GM12878 (cell line): ENCODE data around the gene PLAAT3. TPM values are rescaled to one million over a fixed set of nuclear protein-coding genes. Genes with fewer than 3 reads are reported as not detected.

Source experiments
- ATAC-seq: fragments of 200-7000 bp; cut with Tn5 transposase; 3 replicates; pipeline ENCODE4 v1.9.1; 2020; ENCODE audit warnings: mild to moderate bottlenecking, moderate library complexity
- BruUV-seq: library from RNA; stranded (reverse); fragments of 400-500 nt; replicated peaks from 2 replicates; lab custom pipeline; 2021; lab: Mats Ljungman, UMichigan
- CTCF ChIA-PET: fragments of 300-600 bp; sonication (Branson Sonifier 250); formaldehyde crosslinking; extraction: SDS; loops from one replicate; lab custom pipeline; 2021; ENCODE audit warnings: inconsistent platforms; lab: Yijun Ruan, JAX
- POLR2A ChIA-PET: fragments of 350-600 bp; formaldehyde crosslinking; extraction: SDS; loops from one replicate; lab custom pipeline; 2021; ENCODE audit warnings: inconsistent platforms; lab: Charles Lee
- RAD21 ChIA-PET: fragments of 300-600 bp; sonication (Branson Sonifier 250); formaldehyde crosslinking; loops from one replicate; lab custom pipeline; 2023; ENCODE audit warnings: antibody characterized with exemption; ENCODE audit not compliant: unreplicated experiment; lab: Charles Lee
- SMC1A ChIA-PET: fragments of 300-600 bp; sonication (Branson Sonifier 250); formaldehyde crosslinking; loops from one replicate; lab custom pipeline; 2023; ENCODE audit not compliant: unreplicated experiment, uncharacterized antibody; lab: Charles Lee
- DNase-seq: peaks from one replicate; pipeline ENCODE4 v3.0.0-alpha.2; 2011; ENCODE audit warnings: low read depth, low spot score
- FAIRE-seq: peaks from 3 replicates; lab custom pipeline; 2011; peaks lifted over from hg19 to GRCh38; lab: Jason Lieb, UNC
- H2AFZ ChIP-seq: 2 replicates; pipeline ENCODE4 v1.6.0; 2011; ENCODE audit warnings: low read depth, low read length, control low read depth; ENCODE audit not compliant: control insufficient read depth
- H3K27ac ChIP-seq: 2 replicates; pipeline ENCODE4 v1.5.1; 2011; ENCODE audit warnings: control low read depth; ENCODE audit not compliant: control insufficient read depth, insufficient read depth
- H3K27me3 ChIP-seq, 2 experiments: replicated peaks in 1 of 2; 2 replicates each; pipeline versions ENCODE4 v1.6.0 to v1.6.1; 2011; ENCODE audit warnings: low read length in 1 of 2; ENCODE audit not compliant: control insufficient read depth in 2 of 2, insufficient read depth in 2 of 2
- H3K36me3 ChIP-seq, 2 experiments: 2 replicates each; pipeline ENCODE4 v1.5.1; 2011; ENCODE audit warnings: low read length in 1 of 2; ENCODE audit not compliant: control insufficient read depth in 2 of 2, insufficient read depth in 2 of 2
- H3K4me1 ChIP-seq: 2 replicates; pipeline ENCODE4 v1.6.1; 2011; ENCODE audit warnings: mild to moderate bottlenecking, low read length, moderate library complexity, mixed read lengths; ENCODE audit not compliant: control insufficient read depth, insufficient read depth
- H3K4me2 ChIP-seq: 2 replicates; pipeline ENCODE4 v1.6.0; 2011; ENCODE audit warnings: control low read depth; ENCODE audit not compliant: control insufficient read depth, insufficient read depth
- H3K4me3 ChIP-seq: fragments of 200-600 bp; sonication (generic); 2 replicates; pipeline ENCODE4 v1.5.1; 2016
- H3K79me2 ChIP-seq: 2 replicates; pipeline ENCODE4 v1.6.0; 2011; ENCODE audit warnings: low read length; ENCODE audit not compliant: control insufficient read depth, insufficient read depth
- H3K9ac ChIP-seq: 2 replicates; pipeline ENCODE4 v1.8.0; 2011; ENCODE audit warnings: low read length, control low read depth, mixed read lengths; ENCODE audit not compliant: control insufficient read depth, insufficient read depth
- H3K9me3 ChIP-seq: replicated peaks from 3 replicates; pipeline ENCODE4 v1.5.1; 2011; ENCODE audit warnings: mild to moderate bottlenecking, low read length; ENCODE audit not compliant: control insufficient read depth, insufficient read depth
- H4K20me1 ChIP-seq: 2 replicates; pipeline ENCODE4 v1.6.0; 2011; ENCODE audit not compliant: control insufficient read depth, insufficient read depth
- FOXM1 ChIP-seq: IDR thresholded peaks from 2 replicates; pipeline ENCODE4 v1.6.1; 2012; ENCODE audit warnings: low read depth, mild to moderate bottlenecking, inconsistent platforms, low read length, moderate library complexity
- HDGF ChIP-seq: fragments of 450-650 bp; IDR thresholded peaks from 2 replicates; pipeline ENCODE4 v1.6.1; 2016; ENCODE audit warnings: antibody characterized with exemption
- NBN ChIP-seq: fragments of 450-650 bp; IDR thresholded peaks from 2 replicates; pipeline ENCODE4 v1.6.1; 2016
- NR2F1 ChIP-seq: fragments of 450-650 bp; conservative IDR thresholded peaks from 2 replicates; pipeline ENCODE4 v1.6.1; 2017; ENCODE audit warnings: mild to moderate bottlenecking
- RAD21 ChIP-seq: IDR thresholded peaks from 2 replicates; pipeline ENCODE4 v1.6.1; 2011; ENCODE audit warnings: mild to moderate bottlenecking, low read depth, low read length, moderate library complexity; ENCODE audit not compliant: insufficient read depth
- RUNX3 ChIP-seq: IDR thresholded peaks from 2 replicates; pipeline ENCODE4 v1.6.1; 2012; ENCODE audit warnings: low read length, inconsistent platforms
- SMAD5 ChIP-seq: IDR thresholded peaks from 2 replicates; pipeline ENCODE4 v1.6.1; 2016; ENCODE audit warnings: antibody characterized with exemption, low read depth
- SMC3 ChIP-seq: IDR thresholded peaks from 2 replicates; pipeline ENCODE4 v1.6.1; 2011; ENCODE audit warnings: low read length, improper control_type of control experiment, borderline replicate concordance
- YY1 ChIP-seq: IDR thresholded peaks from 2 replicates; pipeline ENCODE4 v1.6.1; 2011; ENCODE audit warnings: low read depth, mild to moderate bottlenecking, low read length
- ZBED1 ChIP-seq: IDR thresholded peaks from 2 replicates; pipeline ENCODE4 v1.6.1; 2016; ENCODE audit warnings: borderline replicate concordance
- WGBS: methylation state at CpG from one replicate; pipeline ENCODE4 v1.1.6; 2016; ENCODE audit warnings: low lambda C conversion rate; ENCODE audit not compliant: insufficient replicate concordance, insufficient coverage; ENCODE audit errors: missing lambda C conversion rate; 5-methylcytosine and 5-hydroxymethylcytosine counted together
- in situ Hi-C: fragments of 300-500 bp; cut with MboI; formaldehyde crosslinking; loops from 9 replicates; pipeline ENCODE4 v1.14.3; 2018; ENCODE audit warnings: mixed read lengths
- intact Hi-C: fragments of 100-400 bp; cut with micrococcal nuclease; formaldehyde crosslinking; loops from one replicate; pipeline ENCODE4 v1.14.2; 2022; ENCODE audit not compliant: unreplicated experiment
- polyA plus RNA-seq, 11 experiments: library from polyadenylated mRNA; depleted of rRNA in 4 of 11; unstranded in 6 of 11; stranded (reverse) in 5 of 11; fragments of >200 nt; fragmentation: Nextera tagmentation in 4 of 11; fragmentation: Illumina TruSeq in 1 of 11; extraction: Ambion mirVana in 4 of 11; extraction: Trizol in 1 of 11; gene quantifications; 1 replicate in 1 of 11; 2 replicates in 10 of 11; pipeline versions ENCODE4 v1.2.1 to v1.2.3, GENCODE V29; 2011 to 2016; ENCODE audit warnings: inconsistent platforms in 2 of 11, missing spikeins in 2 of 11, low read depth in 1 of 11
- total RNA-seq, 4 experiments: library from RNA; depleted of rRNA in 3 of 4; stranded (reverse); fragments of >200 nt in 3 of 4; fragmentation: Illumina TruSeq in 1 of 4; extraction: Trizol in 1 of 4; gene quantifications; 2 replicates each; pipeline versions ENCODE4 v1.2.1 to v1.2.3, GENCODE V29; 2013 to 2021
- TF ChIP-seq, protein P1 (sequence below), 3 experiments: IDR thresholded peaks in 2 of 3; conservative IDR thresholded peaks in 1 of 3; 2 replicates each; pipeline ENCODE4 v1.5.1; 2011; ENCODE audit warnings: low read depth in 3 of 3, low read length in 3 of 3, mild to moderate bottlenecking in 3 of 3, control low read depth in 2 of 3, moderate library complexity in 2 of 3, inconsistent platforms in 1 of 3, mixed read lengths in 1 of 3; ENCODE audit not compliant: control insufficient read depth in 2 of 3, insufficient read depth in 1 of 3; ENCODE audit errors: extremely low read depth in 1 of 3
- TF ChIP-seq, protein P2 (sequence below): fragments of 450-650 bp; IDR thresholded peaks from 2 replicates; pipeline ENCODE4 v1.6.1; 2017; ENCODE audit warnings: low read depth, mild to moderate bottlenecking, moderate library complexity

Gene PLAAT3
- total and polyA plus RNA-seq, 10 of the 15 experiments (the other 5 are each of a cell fraction or from before 2014, with no cell fraction given), result 4.8 to 37.0 (median 14.8) TPM

DNA sequence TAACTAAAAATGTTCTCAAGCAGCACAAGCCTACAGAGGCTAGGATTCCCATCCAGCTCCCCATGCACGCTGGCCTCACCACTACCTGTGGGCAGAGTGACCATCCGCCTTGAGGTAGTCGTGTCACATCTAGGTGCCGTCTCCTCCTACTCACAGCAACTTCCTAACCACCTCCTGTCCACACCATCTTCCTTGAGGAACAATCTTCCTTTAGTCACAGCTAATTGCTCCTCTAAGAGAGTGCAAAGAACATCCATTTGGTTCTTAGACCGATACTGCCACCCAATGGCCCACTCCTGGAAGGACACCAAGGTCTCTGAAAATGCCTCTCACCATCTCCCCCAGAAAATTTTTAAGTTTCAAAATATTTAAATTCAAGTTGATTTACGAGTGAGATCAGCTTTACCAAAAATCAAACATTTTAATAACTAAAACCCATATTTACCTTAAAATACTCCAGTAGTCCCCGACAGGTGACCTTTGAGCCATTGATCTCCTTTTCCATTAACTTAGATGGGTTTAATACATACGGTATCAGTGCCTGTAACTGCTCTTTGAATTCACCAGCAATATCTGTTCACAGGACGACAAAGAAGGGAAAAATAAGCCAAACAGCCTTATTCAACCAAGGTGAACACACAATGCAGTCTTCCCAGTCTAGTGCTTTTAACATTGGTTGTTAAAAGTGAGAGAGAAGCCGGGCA is 21.7 kb upstream of the PLAAT3 start:
- Histone ChIP-seq H4K20me1 (no peaks in the 10 kb centered on the region), H3K4me1 (peaks cover 8% of the 10 kb centered on the region), H2AFZ (no peak overlapping the region), H3K4me3 (no peak overlapping the region), H3K36me3 (peaks cover 6 to 15% of the 10 kb centered on the region in 2 experiments), H3K9ac (no peak overlapping the region), H3K4me2 (no peak overlapping the region), H3K9me3 (no peaks in the 10 kb centered on the region), H3K79me2 (no peaks in the 10 kb centered on the region), H3K27ac (no peak overlapping the region), H3K27me3 (no peaks in the 10 kb centered on the region)
- BruUV-seq, result no TSS peak
- TF ChIP-seq RUNX3 (no peak), NBN (0 out of 2 replicates have a peak, but pooled peaks have one; percentile 39), SMC3 (peak; percentile 95), FOXM1 (peak; percentile 57; the same call in 1 of the 2 replicates), YY1 (peak; percentile 61; the same call in 1 of the 2 replicates), NR2F1 (no peak), RAD21 (peak; percentile 98), SMAD5 (no peak), HDGF (peak; percentile 43; the same call in 1 of the 2 replicates), ZBED1 (no peak)
- TF ChIP-seq, protein P1, sequence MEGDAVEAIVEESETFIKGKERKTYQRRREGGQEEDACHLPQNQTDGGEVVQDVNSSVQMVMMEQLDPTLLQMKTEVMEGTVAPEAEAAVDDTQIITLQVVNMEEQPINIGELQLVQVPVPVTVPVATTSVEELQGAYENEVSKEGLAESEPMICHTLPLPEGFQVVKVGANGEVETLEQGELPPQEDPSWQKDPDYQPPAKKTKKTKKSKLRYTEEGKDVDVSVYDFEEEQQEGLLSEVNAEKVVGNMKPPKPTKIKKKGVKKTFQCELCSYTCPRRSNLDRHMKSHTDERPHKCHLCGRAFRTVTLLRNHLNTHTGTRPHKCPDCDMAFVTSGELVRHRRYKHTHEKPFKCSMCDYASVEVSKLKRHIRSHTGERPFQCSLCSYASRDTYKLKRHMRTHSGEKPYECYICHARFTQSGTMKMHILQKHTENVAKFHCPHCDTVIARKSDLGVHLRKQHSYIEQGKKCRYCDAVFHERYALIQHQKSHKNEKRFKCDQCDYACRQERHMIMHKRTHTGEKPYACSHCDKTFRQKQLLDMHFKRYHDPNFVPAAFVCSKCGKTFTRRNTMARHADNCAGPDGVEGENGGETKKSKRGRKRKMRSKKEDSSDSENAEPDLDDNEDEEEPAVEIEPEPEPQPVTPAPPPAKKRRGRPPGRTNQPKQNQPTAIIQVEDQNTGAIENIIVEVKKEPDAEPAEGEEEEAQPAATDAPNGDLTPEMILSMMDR (IDR thresholded peaks at IDR 0.05 in 2 of 3, conservative IDR thresholded peaks at IDR 0.05 in 1 of 3; ENCODE audit: control insufficient read depth in 2 of 3, extremely low read depth in 1 of 3, insufficient read depth in 1 of 3, low read depth in 3 of 3, low read length in 3 of 3), result peak; percentile 78 to 92 (median 79)
- TF ChIP-seq, protein P2, sequence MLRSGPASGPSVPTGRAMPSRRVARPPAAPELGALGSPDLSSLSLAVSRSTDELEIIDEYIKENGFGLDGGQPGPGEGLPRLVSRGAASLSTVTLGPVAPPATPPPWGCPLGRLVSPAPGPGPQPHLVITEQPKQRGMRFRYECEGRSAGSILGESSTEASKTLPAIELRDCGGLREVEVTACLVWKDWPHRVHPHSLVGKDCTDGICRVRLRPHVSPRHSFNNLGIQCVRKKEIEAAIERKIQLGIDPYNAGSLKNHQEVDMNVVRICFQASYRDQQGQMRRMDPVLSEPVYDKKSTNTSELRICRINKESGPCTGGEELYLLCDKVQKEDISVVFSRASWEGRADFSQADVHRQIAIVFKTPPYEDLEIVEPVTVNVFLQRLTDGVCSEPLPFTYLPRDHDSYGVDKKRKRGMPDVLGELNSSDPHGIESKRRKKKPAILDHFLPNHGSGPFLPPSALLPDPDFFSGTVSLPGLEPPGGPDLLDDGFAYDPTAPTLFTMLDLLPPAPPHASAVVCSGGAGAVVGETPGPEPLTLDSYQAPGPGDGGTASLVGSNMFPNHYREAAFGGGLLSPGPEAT, result no peak
- SMC1A ChIA-PET, result interaction anchor here (0.8 to 5.5 kb wide), 10 partner anchors 9 to 603 kb away, joined by 3 to 112 read pairs (median 4); no protein-coding TSS in a partner anchor
- CTCF ChIA-PET, result interaction anchor here (0.7 to 11.1 kb wide), 24 partner anchors 8 to 358 kb away, joined by 3 to 206 read pairs (median 4); no protein-coding TSS in a partner anchor
- intact Hi-C loops (loop anchor here (1.0 to 5.0 kb wide), 3 partner anchors 43 to 599 kb away; no protein-coding TSS in a partner anchor), in situ Hi-C loops (loop anchor here (5.0 to 10.0 kb wide), 2 partner anchors 159 to 601 kb away; no protein-coding TSS in a partner anchor)
- WGBS, result 81% methylated on average over 10 of the region's 10 CpGs
- peak; percentile 82 for FAIRE-seq
- RAD21 ChIA-PET, result interaction anchor here (0.7 to 4.5 kb wide), 12 partner anchors 42 to 1296 kb away, joined by 3 to 113 read pairs (median 4); partner anchors contain the start of gene PLAAT2
- POLR2A ChIA-PET, result interaction anchor here (0.7 kb wide), 1 partner anchor 74 kb away, joined by 3 read pairs; no protein-coding TSS in a partner anchor
- peak; percentile 20 for DNase-seq
- peak; percentile 82 for ATAC-seq
